GM12891 (cell line): ENCODE measurements around the gene SBNO2.

Experiments
- POLR2AphosphoS5 ChIP-seq: IDR thresholded peaks from 2 replicates; pipeline ENCODE4 v1.6.1; 2011; ENCODE audit warnings: low read depth, low read length, control low read depth
- TAF1 ChIP-seq: IDR thresholded peaks from 2 replicates; pipeline ENCODE4 v1.6.1; 2011; ENCODE audit warnings: low read depth, low read length, control low read depth

DNA sequence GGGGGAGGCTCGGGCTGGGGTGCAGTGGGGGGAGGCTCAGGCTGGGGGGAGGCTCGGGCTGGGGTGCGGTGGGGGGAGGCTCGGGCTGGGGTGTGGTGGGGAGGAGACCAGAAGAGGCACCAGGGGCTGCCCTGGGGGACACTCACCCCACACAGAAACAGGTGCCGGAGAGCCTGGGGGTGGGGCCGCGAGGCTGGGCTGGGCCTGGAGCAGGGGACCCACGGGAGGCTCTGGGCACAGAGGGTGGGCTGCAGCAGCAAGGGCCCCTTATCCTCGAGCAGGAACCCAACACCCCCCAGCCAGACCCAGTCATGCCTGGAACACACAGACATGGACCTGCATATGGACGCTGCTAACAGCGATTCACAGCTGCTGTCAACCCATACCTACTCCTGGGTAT lies 35.9 kb downstream of the SBNO2 start:
- TF ChIP-seq TAF1 (no peak), POLR2AphosphoS5 (no peak)
